Measurements from ENCODE around the gene ENTPD6. TPM values are rescaled to one million over a fixed set of nuclear protein-coding genes. Genes with fewer than 3 reads are reported as not detected.

The ENTPD6 gene
- polyA plus RNA-seq, 3 donors: 36.2 to 120 (median 47.0) TPM

GRCh38 chr20:25221592-25222460 is 26.3 kb downstream of the ENTPD6 start:
- no peak overlapping the region for H2AFZ ChIP-seq (ENCODE audit: insufficient read depth, low read depth, low read length, poor library complexity, severe bottlenecking)
- intact Hi-C loops (cut with micrococcal nuclease): no loop called here
- H3K4me3 ChIP-seq (replicated peaks in 1 of 3; ENCODE audit: low read depth in 2 of 3, low read length in 3 of 3): no peak overlapping the region
- no peaks in the 10 kb centered on the region for H3K9me3 ChIP-seq (replicated peaks in 1 of 2; ENCODE audit: control insufficient read depth in 1 of 2, insufficient read depth in 1 of 2, low read length in 2 of 2)
- peak overlapping the region in 2 of 7 donors; percentile 42 to 56 for H3K27ac Mint-ChIP-seq
- H3K9me3 Mint-ChIP-seq: no peaks in the 10 kb centered on the region
- no peaks in the 10 kb centered on the region for H3K79me2 ChIP-seq (ENCODE audit: insufficient read depth, low read length)
- WGBS (ENCODE audit: insufficient coverage): 95% methylated on average over 25 of the region's 29 CpGs
- H3K36me3 ChIP-seq (replicated peaks in 1 of 2; ENCODE audit: control insufficient read depth in 1 of 2, insufficient read depth in 2 of 2, low read length in 2 of 2): peaks cover 36 to 73% of the 10 kb centered on the region in 2 donors
- H3K4me1 ChIP-seq (ENCODE audit: control insufficient read depth in 1 of 2, insufficient read depth in 2 of 2, low read length in 2 of 2): peaks cover 3 to 5% of the 10 kb centered on the region in 2 donors
- H3K9ac ChIP-seq (ENCODE audit: insufficient read depth, low read length, poor library complexity, severe bottlenecking): no peak overlapping the region
- no peaks in the 10 kb centered on the region for H4K20me1 ChIP-seq (ENCODE audit: insufficient read depth, low read length)
- no peak for DNase-seq
- H3K27me3 ChIP-seq (ENCODE audit: control insufficient read depth in 2 of 2, insufficient read depth in 2 of 2, low read length in 2 of 2): no peaks in the 10 kb centered on the region
- peaks cover 54 to 64% of the 10 kb centered on the region in 2 donors for H3K36me3 Mint-ChIP-seq
- peaks cover 0 to 2% (median 0%) of the 10 kb centered on the region in 3 donors for H3K27me3 Mint-ChIP-seq (ENCODE audit: low read depth in 3 of 3)
- TF ChIP-seq, protein P1, sequence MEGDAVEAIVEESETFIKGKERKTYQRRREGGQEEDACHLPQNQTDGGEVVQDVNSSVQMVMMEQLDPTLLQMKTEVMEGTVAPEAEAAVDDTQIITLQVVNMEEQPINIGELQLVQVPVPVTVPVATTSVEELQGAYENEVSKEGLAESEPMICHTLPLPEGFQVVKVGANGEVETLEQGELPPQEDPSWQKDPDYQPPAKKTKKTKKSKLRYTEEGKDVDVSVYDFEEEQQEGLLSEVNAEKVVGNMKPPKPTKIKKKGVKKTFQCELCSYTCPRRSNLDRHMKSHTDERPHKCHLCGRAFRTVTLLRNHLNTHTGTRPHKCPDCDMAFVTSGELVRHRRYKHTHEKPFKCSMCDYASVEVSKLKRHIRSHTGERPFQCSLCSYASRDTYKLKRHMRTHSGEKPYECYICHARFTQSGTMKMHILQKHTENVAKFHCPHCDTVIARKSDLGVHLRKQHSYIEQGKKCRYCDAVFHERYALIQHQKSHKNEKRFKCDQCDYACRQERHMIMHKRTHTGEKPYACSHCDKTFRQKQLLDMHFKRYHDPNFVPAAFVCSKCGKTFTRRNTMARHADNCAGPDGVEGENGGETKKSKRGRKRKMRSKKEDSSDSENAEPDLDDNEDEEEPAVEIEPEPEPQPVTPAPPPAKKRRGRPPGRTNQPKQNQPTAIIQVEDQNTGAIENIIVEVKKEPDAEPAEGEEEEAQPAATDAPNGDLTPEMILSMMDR (IDR thresholded peaks at IDR 0.05): no peak
- H3K27ac ChIP-seq (ENCODE audit: low read depth in 1 of 2, low read length in 2 of 2): no peak overlapping the region
- H3K4me2 ChIP-seq (replicated peaks; ENCODE audit: extremely low read depth, low read length, poor library complexity, severe bottlenecking): no peak overlapping the region
- no peak overlapping the region for H3K4me3 Mint-ChIP-seq
- H3K4me1 Mint-ChIP-seq: peaks cover 4% of the 10 kb centered on the region

DNA sequence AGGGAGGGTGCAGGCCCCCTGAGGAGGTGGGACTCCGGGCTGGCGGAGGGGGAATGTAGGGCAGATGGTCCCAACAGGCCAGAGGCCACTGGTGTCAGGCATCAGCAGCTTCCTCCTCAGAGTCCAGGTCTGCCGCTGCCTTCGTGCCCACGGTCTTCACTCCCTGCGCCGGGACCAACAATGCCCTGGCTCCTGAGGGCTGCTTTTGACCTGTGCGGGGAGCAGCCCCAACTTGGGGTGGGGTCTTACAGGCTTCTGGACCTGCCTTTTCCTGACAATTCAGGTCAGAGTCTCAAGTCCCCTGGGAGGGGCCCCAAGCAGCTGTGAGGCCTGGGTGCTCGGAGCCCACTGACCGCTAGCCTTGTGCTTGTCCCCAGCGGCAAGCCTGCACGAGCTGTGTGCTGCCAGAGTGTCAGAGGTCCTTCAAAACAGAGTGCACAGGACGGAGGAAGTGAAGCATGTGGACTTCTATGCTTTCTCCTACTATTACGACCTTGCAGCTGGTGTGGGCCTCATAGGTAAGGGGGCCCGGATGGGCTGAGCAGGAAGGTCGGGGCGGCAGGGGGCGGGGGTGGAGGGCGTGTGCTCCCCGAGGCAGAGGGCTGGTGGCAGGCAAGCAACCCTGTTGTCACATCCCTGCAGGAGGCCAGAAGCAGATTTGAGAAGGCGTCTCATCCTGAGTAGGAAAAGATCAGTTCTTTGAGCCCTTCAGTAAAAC is 27.1 kb downstream of the ENTPD6 start:
- no peak overlapping the region for H3K9ac ChIP-seq (ENCODE audit: insufficient read depth, low read length, poor library complexity, severe bottlenecking)
- H3K27me3 ChIP-seq (ENCODE audit: control insufficient read depth in 2 of 2, insufficient read depth in 2 of 2, low read length in 2 of 2): no peaks in the 10 kb centered on the region
- peaks cover 10 to 13% of the 10 kb centered on the region in 2 donors for H3K4me1 ChIP-seq (ENCODE audit: control insufficient read depth in 1 of 2, insufficient read depth in 2 of 2, low read length in 2 of 2)
- Mint-ChIP-seq H3K4me3 (no peak overlapping the region), H3K27me3 (ENCODE audit: low read depth in 3 of 3) (peaks cover 0 to 2% (median 0%) of the 10 kb centered on the region in 3 donors), H3K9me3 (no peaks in the 10 kb centered on the region), H3K36me3 (peaks cover 47 to 56% of the 10 kb centered on the region in 2 donors), H3K4me1 (peaks cover 12% of the 10 kb centered on the region), H3K27ac (peak overlapping the region in 2 of 7 donors; percentile 40 to 56)
- no peak overlapping the region for H3K27ac ChIP-seq (ENCODE audit: low read depth in 1 of 2, low read length in 2 of 2)
- H3K36me3 ChIP-seq (replicated peaks in 1 of 2; ENCODE audit: control insufficient read depth in 1 of 2, insufficient read depth in 2 of 2, low read length in 2 of 2): peaks cover 28 to 65% of the 10 kb centered on the region in 2 donors
- H3K79me2 ChIP-seq (ENCODE audit: insufficient read depth, low read length): no peaks in the 10 kb centered on the region
- TF ChIP-seq, protein P1 (IDR thresholded peaks at IDR 0.05): no peak
- H3K4me3 ChIP-seq (replicated peaks in 1 of 3; ENCODE audit: low read depth in 2 of 3, low read length in 3 of 3): no peak overlapping the region
- DNase-seq: no peak
- intact Hi-C loops (cut with micrococcal nuclease): no loop called here
- 93% methylated on average over 18 of the region's 21 CpGs for WGBS (ENCODE audit: insufficient coverage)
- no peak overlapping the region for H3K4me2 ChIP-seq (replicated peaks; ENCODE audit: extremely low read depth, low read length, poor library complexity, severe bottlenecking)
- H2AFZ ChIP-seq (ENCODE audit: insufficient read depth, low read depth, low read length, poor library complexity, severe bottlenecking): no peak overlapping the region
- no peaks in the 10 kb centered on the region for H3K9me3 ChIP-seq (replicated peaks in 1 of 2; ENCODE audit: control insufficient read depth in 1 of 2, insufficient read depth in 1 of 2, low read length in 2 of 2)
- H4K20me1 ChIP-seq (ENCODE audit: insufficient read depth, low read length): no peaks in the 10 kb centered on the region
